HG03066 (cell line): Measurements from ENCODE around the gene ATAT1.

Experiments used
- ATAC-seq: cut with Tn5 transposase; IDR thresholded peaks from one replicate; pipeline ENCODE4 v1.9.1; 2021; ENCODE audit warnings: low read depth; ENCODE audit not compliant: unreplicated experiment

ATAT1 gene

GRCh38 chr6:30612687-30613248, 13.9 kb upstream of the ATAT1 start:
- ATAC-seq, result no peak

GRCh38 chr6:30613251-30614043, 13.2 kb upstream of the ATAT1 start:
- no peak for ATAC-seq

GRCh38 chr6:30614044-30614842, 12.4 kb upstream of the ATAT1 start:
- no peak for ATAC-seq

- no peak for ATAC-seq
Measured at GRCh38 chr6:30614843-30615218, 11.8 kb upstream of the ATAT1 start.

GRCh38 chr6:30615219-30615957, 11.3 kb upstream of the ATAT1 start:
- ATAC-seq, result no peak

GRCh38 chr6:30615958-30616810, 10.5 kb upstream of the ATAT1 start:
- no peak for ATAC-seq

GRCh38 chr6:30616811-30617564, 9.7 kb upstream of the ATAT1 start, which contains the start of gene PPP1R10:
TSS of gene PPP1R10 (minus strand) at chr6:30617243. CDS start at chr6:30609944, 7,299 bp downstream.
- ATAC-seq, result peak; percentile 73

- peak; percentile 79 for ATAC-seq
Measured at GRCh38 chr6:30617565-30618269, 9.0 kb upstream of the ATAT1 start, which contains the start of gene MRPS18B. TSS of gene MRPS18B (plus strand) at chr6:30617840. CDS start at chr6:30617866, 26 bp downstream.

GRCh38 chr6:30618270-30618797, 8.3 kb upstream of the ATAT1 start:
- no peak for ATAC-seq

- no peak for ATAC-seq
Measured at GRCh38 chr6:30619561-30619960, 7.1 kb upstream of the ATAT1 start.

GRCh38 chr6:30625511-30625910, 1.2 kb upstream of the ATAT1 start:
- no peak for ATAC-seq

- ATAC-seq, result no peak
Measured at GRCh38 chr6:30635834-30636233, 9.2 kb downstream of the ATAT1 start.

GRCh38 chr6:30640481-30640880, 13.8 kb downstream of the ATAT1 start:
- ATAC-seq, result no peak

- no peak for ATAC-seq
Measured at GRCh38 chr6:30641048-30641447, 14.4 kb downstream of the ATAT1 start.

GRCh38 chr6:30643656-30644055, 17.0 kb downstream of the ATAT1 start:
- no peak for ATAC-seq

GRCh38 chr6:30644769-30645168, 18.1 kb downstream of the ATAT1 start:
- ATAC-seq, result no peak

GRCh38 chr6:30645989-30646388, 19.3 kb downstream of the ATAT1 start:
- no peak for ATAC-seq
